ENCODE data around the gene LRRC56. TPM values are rescaled to one million over a fixed set of nuclear protein-coding genes. Genes with fewer than 3 reads are reported as not detected.

The LRRC56 gene
- total and polyA plus RNA-seq, 9 of the 15 experiments (the other 6 are each of a cell fraction or from before 2014, with no cell fraction given) = 0.03 to 4.5 (median 1.0) TPM; not detected in 1

- peak within 1 kb of the TSS; percentile 99 for H2AFZ ChIP-seq (ENCODE audit: low read depth, low read length)
- H3K79me2 ChIP-seq (ENCODE audit: control insufficient read depth, insufficient read depth, low read length) = peaks cover 67% of the 10 kb centered on the region
- peaks cover 12% of the 10 kb centered on the region for H3K9me1 ChIP-seq (ENCODE audit: control insufficient read depth, insufficient read depth, low read length)
- FAIRE-seq (peak; percentile 32), DNase-seq (ENCODE audit: extremely low read depth in 1 of 4, low spot score in 3 of 4) (peak; percentile 75 to 99 (median 94)), ATAC-seq (peak; percentile 89)
- no TSS peak for BruUV-seq (replicated peaks)
- intact Hi-C loops (cut with micrococcal nuclease) (no loop called here), in situ Hi-C loops (cut with MboI) (no loop called here)
- peak within 1 kb of the TSS; percentile 100 for H3K27ac ChIP-seq (ENCODE audit: extremely low read depth, low read depth, low read length)
- H3K9ac ChIP-seq (ENCODE audit: insufficient read depth in 1 of 2, low read depth in 2 of 2, low read length in 2 of 2) = peak within 1 kb of the TSS; percentile 97 to 100
- peak within 1 kb of the TSS; percentile 90 for H3K4me3 ChIP-seq
- peaks cover 36% of the 10 kb centered on the region; the same call in 2 of the 3 replicates for H3K36me3 ChIP-seq (ENCODE audit: control insufficient read depth, insufficient read depth, low read length)
- peak within 1 kb of the TSS; percentile 97 for H3K4me2 ChIP-seq (ENCODE audit: insufficient read depth, low read length)
- peaks cover 40% of the 10 kb centered on the region for H4K20me1 ChIP-seq (replicated peaks; ENCODE audit: control insufficient read depth, insufficient read depth, low read length)
- H3K4me1 ChIP-seq (replicated peaks in 1 of 2; ENCODE audit: control insufficient read depth in 2 of 2, insufficient read depth in 2 of 2, low read length in 2 of 2) = peaks cover 44 to 74% of the 10 kb centered on the region in 2 experiments
- no peaks in the 10 kb centered on the region for H3K27me3 ChIP-seq (ENCODE audit: control insufficient read depth in 2 of 2, insufficient read depth in 2 of 2, low read length in 2 of 2)
- no peaks in the 10 kb centered on the region for H3K9me3 ChIP-seq (replicated peaks; ENCODE audit: control insufficient read depth, insufficient read depth, low read depth, low read length)
- ChIA-PET CTCF (ENCODE audit: low intra/inter-chr PET ratio) (no interaction called here), POLR2A (interaction anchor here (0.5 to 1.2 kb wide), 11 partner anchors 8 to 373 kb away, joined by 3 to 6 read pairs (median 3); no protein-coding TSS in a partner anchor)
- 2% methylated on average over 37 of the region's 99 CpGs for WGBS (ENCODE audit: insufficient coverage, low coverage, missing lambda C conversion rate)
- TF ChIP-seq EWSR1 (IDR thresholded peaks at IDR 0.05; ENCODE audit: borderline replicate concordance, low read depth, partially characterized antibody) = no peak
- TF ChIP-seq POLR2G (IDR thresholded peaks at IDR 0.05; ENCODE audit: low read depth, low read length) = peak; percentile 95
- TF ChIP-seq AFF1 (IDR thresholded peaks at IDR 0.05; ENCODE audit: low read depth in 1 of 2, partially characterized antibody in 2 of 2) = peak in 1 of 2 experiments; percentile 42
- no peak for TF ChIP-seq HNRNPK (IDR thresholded peaks at IDR 0.05; ENCODE audit: low read depth, low read length, poor library complexity, severe bottlenecking)
- TF ChIP-seq ELF2 (CRISPR knock-in tag; IDR thresholded peaks at IDR 0.05) = peak; percentile 91
- no peak for TF ChIP-seq HMGN3 (IDR thresholded peaks at IDR 0.05; ENCODE audit: borderline replicate concordance, extremely low read depth, insufficient read length, low read depth, low read length)
- TF ChIP-seq MTA1 (IDR thresholded peaks at IDR 0.05; ENCODE audit: borderline replicate concordance) = no peak
- no peak for TF ChIP-seq CTCF (IDR thresholded peaks at IDR 0.05 in 2 of 3, conservative IDR thresholded peaks at IDR 0.05 in 1 of 3; ENCODE audit: insufficient read depth in 2 of 3, low read depth in 1 of 3, low read length in 3 of 3)
- no peak for TF ChIP-seq CHCHD3 (CRISPR knock-in tag; IDR thresholded peaks at IDR 0.05)
- TF ChIP-seq HNRNPH1 (optimal IDR thresholded peaks at IDR 0.05; ENCODE audit: low read depth, low read length) = no peak
- peak; percentile 91 for TF ChIP-seq E2F1 (CRISPR knock-in tag; IDR thresholded peaks at IDR 0.05)
- TF ChIP-seq HMG20A (CRISPR knock-in tag; conservative IDR thresholded peaks at IDR 0.05) = no peak
- TF ChIP-seq RAD21 (CRISPR knock-in tag; conservative IDR thresholded peaks at IDR 0.05 in 1 of 2, IDR thresholded peaks at IDR 0.05 in 1 of 2) = no peak
Observed at GRCh38 chr11:575996-576768, 38.9 kb downstream of the LRRC56 start, which contains the start of gene PHRF1. Gene PHRF1 (plus strand): TSS chr11:576470. CDS start chr11:581513, 5,043 bp downstream.
